ENCODE results near the gene STK39.
A peak's percentile ranks its signal among the peaks of the same experiment; 100 is the strongest.

The STK39 gene

GRCh38 chr2:168114619-168115018 is 132.8 kb downstream of the STK39 start:
- peak; percentile 20 for DNase-seq
- Histone ChIP-seq H3K27ac (no peak overlapping the region), H3K9me3 (ENCODE audit: severe bottlenecking) (no peaks in the 10 kb centered on the region), H3K36me3 (no peaks in the 10 kb centered on the region), H3K4me3 (ENCODE audit: low read depth, low read length) (no peak overlapping the region), H3K27me3 (ENCODE audit: insufficient read depth, low read depth, severe bottlenecking) (no peaks in the 10 kb centered on the region)
- no peak for TF ChIP-seq CTCF (IDR thresholded peaks at IDR 0.05; ENCODE audit: low read depth, low read length)

- Histone ChIP-seq H3K9me3 (ENCODE audit: severe bottlenecking) (no peaks in the 10 kb centered on the region), H3K4me3 (ENCODE audit: low read depth, low read length) (no peak overlapping the region), H3K27ac (no peak overlapping the region), H3K36me3 (no peaks in the 10 kb centered on the region), H3K27me3 (ENCODE audit: insufficient read depth, low read depth, severe bottlenecking) (no peaks in the 10 kb centered on the region)
- no peak for TF ChIP-seq CTCF (IDR thresholded peaks at IDR 0.05; ENCODE audit: low read depth, low read length)
- no peak for DNase-seq
These were observed 133.4 kb downstream of the STK39 start for GRCh38 chr2:168114040-168114439.

GRCh38 chr2:168107322-168107721 is 140.1 kb downstream of the STK39 start:
- no peak for DNase-seq
- no peaks in the 10 kb centered on the region for H3K27me3 ChIP-seq (ENCODE audit: insufficient read depth, low read depth, severe bottlenecking)
- H3K27ac ChIP-seq = no peak overlapping the region
- H3K4me3 ChIP-seq (ENCODE audit: low read depth, low read length) = no peak overlapping the region
- H3K9me3 ChIP-seq (ENCODE audit: severe bottlenecking) = no peaks in the 10 kb centered on the region
- no peaks in the 10 kb centered on the region for H3K36me3 ChIP-seq
- no peak for TF ChIP-seq CTCF (IDR thresholded peaks at IDR 0.05; ENCODE audit: low read depth, low read length)

- Histone ChIP-seq H3K27me3 (ENCODE audit: insufficient read depth, low read depth, severe bottlenecking) (no peaks in the 10 kb centered on the region), H3K9me3 (ENCODE audit: severe bottlenecking) (no peaks in the 10 kb centered on the region), H3K27ac (no peak overlapping the region), H3K36me3 (no peaks in the 10 kb centered on the region), H3K4me3 (ENCODE audit: low read depth, low read length) (no peak overlapping the region)
- TF ChIP-seq CTCF (IDR thresholded peaks at IDR 0.05; ENCODE audit: low read depth, low read length) = no peak
- no peak for DNase-seq
These were observed 142.2 kb downstream of the STK39 start for GRCh38 chr2:168105127-168105683.

GRCh38 chr2:168097431-168097830 is 150.0 kb downstream of the STK39 start:
- DNase-seq = no peak
- no peak for TF ChIP-seq CTCF (IDR thresholded peaks at IDR 0.05; ENCODE audit: low read depth, low read length)
- H3K27ac ChIP-seq = no peak overlapping the region
- H3K9me3 ChIP-seq (ENCODE audit: severe bottlenecking) = no peaks in the 10 kb centered on the region
- H3K27me3 ChIP-seq (ENCODE audit: insufficient read depth, low read depth, severe bottlenecking) = no peaks in the 10 kb centered on the region
- H3K36me3 ChIP-seq = no peaks in the 10 kb centered on the region; the same call in none of the 2 replicates
- H3K4me3 ChIP-seq (ENCODE audit: low read depth, low read length) = no peak overlapping the region

- Histone ChIP-seq H3K27ac (no peak overlapping the region), H3K27me3 (ENCODE audit: insufficient read depth, low read depth, severe bottlenecking) (no peaks in the 10 kb centered on the region), H3K9me3 (ENCODE audit: severe bottlenecking) (no peaks in the 10 kb centered on the region), H3K36me3 (no peaks in the 10 kb centered on the region; the same call in none of the 2 replicates), H3K4me3 (ENCODE audit: low read depth, low read length) (no peak overlapping the region)
- DNase-seq = no peak
- TF ChIP-seq CTCF (IDR thresholded peaks at IDR 0.05; ENCODE audit: low read depth, low read length) = no peak
These were observed 151.2 kb downstream of the STK39 start for GRCh38 chr2:168096158-168096557.

Data from WERI-Rb-1 (cell line).